Measurements from ENCODE around the gene PIR.

GRCh38 chrX:15495801-15496200 is 2.7 kb upstream of the PIR start:
- TF ChIP-seq CTCF (IDR thresholded peaks at IDR 0.05): no peak
- TF ChIP-seq POLR2AphosphoS5 (IDR thresholded peaks at IDR 0.05): no peak
- TF ChIP-seq EP300 (IDR thresholded peaks at IDR 0.05): no peak
